Endodermal cell (in vitro differentiated cells): Measurements from ENCODE around the gene DOHH. TPM values are rescaled to one million over a fixed set of nuclear protein-coding genes. Genes with fewer than 3 reads are reported as not detected.

ENCODE experiments used
- DNase-seq: peaks from one replicate; pipeline ENCODE4 v3.0.0-alpha.2; 2017
- H3K27ac ChIP-seq: 2 replicates; pipeline ENCODE4 v1.5.1; 2013; ENCODE audit warnings: mild to moderate bottlenecking, low read depth, low read length, moderate library complexity
- H3K27me3 ChIP-seq: 2 replicates; pipeline ENCODE4 v1.6.1; 2013; ENCODE audit warnings: mild to moderate bottlenecking, low read length, moderate library complexity; ENCODE audit not compliant: insufficient read depth, control insufficient read depth, poor library complexity, severe bottlenecking
- H3K36me3 ChIP-seq: 2 replicates; pipeline ENCODE4 v1.7.0; 2013; ENCODE audit warnings: mild to moderate bottlenecking, low read length, moderate library complexity; ENCODE audit not compliant: control insufficient read depth, insufficient read depth
- H3K4me1 ChIP-seq: one replicate; pipeline ENCODE4 v1.7.0; 2013; ENCODE audit warnings: low read length; ENCODE audit not compliant: control insufficient read depth, insufficient read depth
- H3K4me3 ChIP-seq: 2 replicates; pipeline ENCODE4 v1.5.1; 2013; ENCODE audit warnings: mild to moderate bottlenecking, low read length, moderate library complexity
- H3K9ac ChIP-seq: 2 replicates; pipeline ENCODE4 v1.6.1; 2013; ENCODE audit warnings: mild to moderate bottlenecking, low read length, moderate library complexity; ENCODE audit not compliant: poor library complexity, severe bottlenecking; ENCODE audit errors: extremely low read depth
- H3K9me3 ChIP-seq: 2 replicates; pipeline ENCODE4 v1.6.1; 2013; ENCODE audit warnings: mild to moderate bottlenecking, low read length, moderate library complexity; ENCODE audit not compliant: control insufficient read depth
- H3K27ac Mint-ChIP-seq: 2 replicates; pipeline ENCODE4 v1.8.0; 2020; ENCODE audit warnings: mixed read lengths
- H3K27me3 Mint-ChIP-seq: 2 replicates; pipeline ENCODE4 v1.8.0; 2021; ENCODE audit warnings: mild to moderate bottlenecking, mixed read lengths; ENCODE audit not compliant: insufficient read depth
- H3K36me3 Mint-ChIP-seq: 2 replicates; pipeline ENCODE4 v1.8.0; 2020; ENCODE audit warnings: low read depth, mixed read lengths
- H3K4me1 Mint-ChIP-seq: 2 replicates; pipeline ENCODE4 v1.8.0; 2020; ENCODE audit warnings: mixed read lengths
- H3K4me3 Mint-ChIP-seq: 2 replicates; pipeline ENCODE4 v1.8.0; 2020; ENCODE audit warnings: mild to moderate bottlenecking, moderate library complexity, mixed read lengths
- H3K9me3 Mint-ChIP-seq: 2 replicates; pipeline ENCODE4 v1.8.0; 2020; ENCODE audit warnings: mild to moderate bottlenecking, mixed read lengths
- WGBS, 2 experiments: methylation state at CpG; one replicate each; pipeline versions ENCODE4 v1.1.5 to v1.1.7; 2013; ENCODE audit warnings: missing lambda C conversion rate in 2 of 2, mixed read lengths in 1 of 2; ENCODE audit not compliant: insufficient coverage in 1 of 2, insufficient read length in 1 of 2; 5-methylcytosine and 5-hydroxymethylcytosine counted together
- total RNA-seq, 2 donors: library from RNA; stranded (reverse); fragmentation: NEBNext Ultra II Directional in 1 of 2; extraction: Animal tissue kit (Norgen Biotek cat#: 25700) in 1 of 2; gene quantifications; 2 replicates in 1 of 2; 3 replicates in 1 of 2; pipeline ENCODE4 v1.2.1, GENCODE V29; 2021
- TF ChIP-seq, protein P1 (sequence below): fragments of 200-600 bp; sonication (generic); conservative IDR thresholded peaks from 2 replicates; pipeline ENCODE4 v1.5.0; 2021; ENCODE audit warnings: antibody characterized with exemption, mild to moderate bottlenecking

DOHH gene
- total RNA-seq, 2 donors from 2014 or later: 13.4 to 14.3 TPM

DNA sequence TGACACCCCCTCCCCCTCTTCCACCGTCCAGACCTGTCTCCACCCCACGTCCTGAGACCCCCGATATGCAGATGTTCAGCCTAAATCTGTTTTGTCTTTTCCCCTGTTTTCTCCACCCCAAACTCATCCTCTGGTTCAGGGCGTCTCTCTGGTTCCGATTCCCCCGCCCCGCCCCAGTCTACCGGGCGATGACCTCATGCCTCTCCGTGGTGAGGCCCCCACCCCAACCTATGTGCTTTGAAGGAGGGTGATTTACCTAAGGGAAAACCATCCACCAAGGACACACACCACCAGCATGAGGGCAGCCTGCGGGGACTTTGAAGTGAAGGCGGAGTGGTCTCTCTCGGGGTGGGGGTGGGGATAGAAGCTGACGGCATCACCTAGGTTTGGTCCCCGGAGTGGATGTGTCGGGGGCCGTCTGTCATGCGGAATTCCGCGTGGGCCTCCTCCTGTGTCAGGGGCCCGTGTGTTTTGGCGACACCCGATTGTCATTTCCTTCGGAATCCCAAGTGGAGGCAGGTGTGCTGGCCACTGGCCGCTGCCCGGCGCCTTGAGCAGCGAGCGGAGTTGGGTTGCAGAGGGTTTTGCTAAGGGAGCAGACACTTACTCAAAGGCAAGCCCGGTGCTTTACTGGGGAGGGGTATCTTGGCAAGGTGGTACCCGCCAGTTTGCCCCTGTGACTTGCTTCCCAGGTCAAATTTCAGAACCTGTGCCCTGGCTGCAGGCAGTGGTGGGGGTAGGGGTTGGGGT lies 7.1 kb upstream of the DOHH start:
- Histone ChIP-seq H3K9me3 (no peaks in the 10 kb centered on the region), H3K9ac (peak overlapping the region; percentile 64), H3K27me3 (no peaks in the 10 kb centered on the region), H3K27ac (no peak overlapping the region), H3K4me1 (no peaks in the 10 kb centered on the region), H3K4me3 (peak overlapping the region; percentile 84), H3K36me3 (peaks cover 23% of the 10 kb centered on the region)
- Mint-ChIP-seq H3K36me3 (peaks cover 12% of the 10 kb centered on the region), H3K4me3 (peak overlapping the region; percentile 88), H3K4me1 (peaks cover 13% of the 10 kb centered on the region), H3K27me3 (no peaks in the 10 kb centered on the region), H3K9me3 (no peaks in the 10 kb centered on the region), H3K27ac (peak overlapping the region; percentile 88)
- WGBS, 2 experiments: 17 to 20% methylated on average over 8 to 31 of the region's 31 CpGs
- TF ChIP-seq, protein P1, sequence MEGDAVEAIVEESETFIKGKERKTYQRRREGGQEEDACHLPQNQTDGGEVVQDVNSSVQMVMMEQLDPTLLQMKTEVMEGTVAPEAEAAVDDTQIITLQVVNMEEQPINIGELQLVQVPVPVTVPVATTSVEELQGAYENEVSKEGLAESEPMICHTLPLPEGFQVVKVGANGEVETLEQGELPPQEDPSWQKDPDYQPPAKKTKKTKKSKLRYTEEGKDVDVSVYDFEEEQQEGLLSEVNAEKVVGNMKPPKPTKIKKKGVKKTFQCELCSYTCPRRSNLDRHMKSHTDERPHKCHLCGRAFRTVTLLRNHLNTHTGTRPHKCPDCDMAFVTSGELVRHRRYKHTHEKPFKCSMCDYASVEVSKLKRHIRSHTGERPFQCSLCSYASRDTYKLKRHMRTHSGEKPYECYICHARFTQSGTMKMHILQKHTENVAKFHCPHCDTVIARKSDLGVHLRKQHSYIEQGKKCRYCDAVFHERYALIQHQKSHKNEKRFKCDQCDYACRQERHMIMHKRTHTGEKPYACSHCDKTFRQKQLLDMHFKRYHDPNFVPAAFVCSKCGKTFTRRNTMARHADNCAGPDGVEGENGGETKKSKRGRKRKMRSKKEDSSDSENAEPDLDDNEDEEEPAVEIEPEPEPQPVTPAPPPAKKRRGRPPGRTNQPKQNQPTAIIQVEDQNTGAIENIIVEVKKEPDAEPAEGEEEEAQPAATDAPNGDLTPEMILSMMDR: no peak
- DNase-seq: peak; percentile 83

DNA sequence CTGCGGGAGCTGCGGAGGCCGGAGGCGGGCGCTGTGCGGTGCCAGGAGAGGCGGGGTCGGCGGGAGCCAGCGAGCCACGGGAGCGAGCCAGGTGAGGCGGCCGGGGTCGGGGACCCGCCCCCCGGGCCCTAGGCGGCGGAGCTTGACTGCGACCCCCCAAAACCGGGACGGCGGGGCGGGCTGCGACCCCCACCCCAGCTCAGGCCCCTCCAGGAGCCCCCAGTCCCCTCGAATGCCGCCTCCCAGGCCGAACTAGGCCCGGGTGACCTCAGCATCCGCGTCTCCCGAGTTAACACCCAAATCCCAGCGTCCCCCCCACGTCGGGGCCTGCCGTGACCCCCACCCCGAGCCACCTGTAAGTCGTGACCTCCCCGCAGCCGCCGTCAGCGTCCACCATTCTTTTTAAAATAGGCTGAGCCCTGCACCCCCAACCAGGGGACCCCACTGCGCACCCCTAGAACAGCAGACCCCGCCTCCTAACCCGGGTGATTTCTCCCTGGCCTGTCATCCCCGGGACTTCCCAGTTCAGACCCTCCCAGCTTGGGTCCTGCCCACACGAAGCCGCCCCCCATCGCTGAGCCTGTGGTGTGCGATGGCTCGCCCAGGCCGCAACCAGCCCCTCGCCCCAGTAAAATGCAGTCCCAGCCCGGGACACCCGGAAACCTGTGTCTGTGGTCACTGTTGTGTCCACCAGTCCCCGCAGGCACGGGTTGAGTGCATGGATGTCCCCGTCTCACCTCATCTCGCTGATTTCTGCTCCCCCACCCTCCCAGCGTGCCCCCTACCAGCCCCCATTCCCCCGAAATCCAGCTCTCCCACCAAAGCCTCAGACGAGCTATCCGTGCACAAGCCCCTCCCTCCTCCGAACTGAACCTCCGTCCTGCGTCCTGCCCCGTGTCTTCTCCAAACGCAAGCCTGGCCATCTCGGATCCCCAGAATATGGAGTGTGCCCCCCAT lies 6.2 kb upstream of the DOHH start:
- DNase-seq: peak; percentile 66
- H3K27ac Mint-ChIP-seq: peak overlapping the region; percentile 88

More for the DNA sequence above, 6.2 kb upstream of the DOHH start:
- Histone ChIP-seq H3K9ac (peak overlapping the region; percentile 64), H3K4me1 (no peaks in the 10 kb centered on the region), H3K36me3 (peaks cover 23% of the 10 kb centered on the region), H3K27ac (peak overlapping the region; percentile 10), H3K4me3 (peak overlapping the region; percentile 84), H3K9me3 (no peaks in the 10 kb centered on the region), H3K27me3 (no peaks in the 10 kb centered on the region)
- peak overlapping the region; percentile 88 for H3K4me3 Mint-ChIP-seq
- TF ChIP-seq, protein P1: no peak
- peaks cover 13% of the 10 kb centered on the region for H3K4me1 Mint-ChIP-seq
- no peaks in the 10 kb centered on the region for H3K9me3 Mint-ChIP-seq
- peaks cover 12% of the 10 kb centered on the region for H3K36me3 Mint-ChIP-seq
- 0% methylated on average over 7 to 63 of the region's 69 CpGs for WGBS, 2 experiments
- no peaks in the 10 kb centered on the region for H3K27me3 Mint-ChIP-seq
